Kidney (tissue), 14 donors: ENCODE measurements around the gene PTGES3. TPM values are rescaled to one million over a fixed set of nuclear protein-coding genes. Genes with fewer than 3 reads are reported as not detected.
"Not testable (repeated sequence)": the region's sequence is repeated elsewhere in the genome, so short reads cannot be mapped to it uniquely, and the experiment has no call there.

ENCODE experiments used
- DNase-seq, 5 donors: peaks; one replicate each; pipeline ENCODE4 v3.0.0-alpha.2; 2013 to 2020
- FAIRE-seq: peaks from 2 replicates; lab custom pipeline; 2012; peaks lifted over from hg19 to GRCh38; lab: Jason Lieb, UNC
- H3K27ac ChIP-seq, 2 donors: one replicate each; pipeline ENCODE4 v1.7.0; 2013; ENCODE audit warnings: low read depth in 2 of 2, low read length in 2 of 2, inconsistent platforms in 1 of 2
- H3K27me3 ChIP-seq: one replicate; pipeline ENCODE4 v1.7.1; 2013; ENCODE audit warnings: low read length, inconsistent platforms; ENCODE audit not compliant: control insufficient read depth, insufficient read depth
- H3K36me3 ChIP-seq, 3 donors: one replicate each; pipeline versions ENCODE4 v1.7.0 to v1.7.1; 2013; ENCODE audit warnings: low read length in 3 of 3, control low read depth in 1 of 3, inconsistent platforms in 1 of 3; ENCODE audit not compliant: insufficient read depth in 3 of 3, control insufficient read depth in 2 of 3
- H3K4me1 ChIP-seq, 3 donors: one replicate each; pipeline versions ENCODE4 v1.7.0 to v1.7.1; 2013; ENCODE audit warnings: low read length in 3 of 3, inconsistent platforms in 1 of 3, low read depth in 1 of 3; ENCODE audit not compliant: control insufficient read depth in 2 of 3, insufficient read depth in 2 of 3
- H3K4me3 ChIP-seq, 3 donors: one replicate each; pipeline versions ENCODE4 v1.7.0 to v1.8.1; 2013; ENCODE audit warnings: low read length in 3 of 3, control low read depth in 1 of 3, inconsistent platforms in 1 of 3
- H3K9ac ChIP-seq, 3 donors: one replicate each; pipeline versions ENCODE4 v1.7.0 to v1.7.1; 2013; ENCODE audit warnings: low read length in 3 of 3, control low read depth in 1 of 3, inconsistent platforms in 1 of 3
- H3K9me3 ChIP-seq, 3 donors: one replicate each; pipeline versions ENCODE4 v1.7.0 to v1.7.1; 2013; ENCODE audit warnings: low read length in 3 of 3, control low read depth in 1 of 3, inconsistent platforms in 1 of 3; ENCODE audit not compliant: control insufficient read depth in 2 of 3, insufficient read depth in 1 of 3
- CTCF ChIP-seq: IDR thresholded peaks from 3 replicates; pipeline ENCODE4 v1.5.1; 2012; ENCODE audit warnings: mild to moderate bottlenecking, moderate library complexity, borderline replicate concordance; ENCODE audit not compliant: insufficient read depth; ENCODE audit errors: extremely low read depth
- intact Hi-C: fragments of 100-400 bp; cut with DNase I; formaldehyde crosslinking; loops from one replicate; pipeline ENCODE4 v1.11.1; 2022
- polyA plus RNA-seq: library from polyadenylated mRNA; stranded (reverse); fragments of 350-450 nt; fragmentation: Illumina TruSeq; extraction: RNeasy Lipid Tissue Mini Kit (QIAGEN cat#74804); gene quantifications from one replicate; pipeline ENCODE4 v1.2.3, GENCODE V29; 2014; ENCODE audit warnings: low read depth, low replicate concordance; ENCODE audit not compliant: insufficient read depth
- total RNA-seq: library from RNA; stranded (reverse); fragmentation: NEBNext Ultra II Directional; extraction: Animal tissue kit (Norgen Biotek cat#: 25700); gene quantifications from one replicate; pipeline ENCODE4 v1.2.1, GENCODE V29; 2021
- donor health status: control.
- donor health status: control.
- donor health status: control.
- donor health status: control.
- donor health status: control.
- donor health status: DM: yes; HTN: yes; CAD: no.
- donor health status: Normal renal cell carcinoma (clear cell type).

PTGES3 gene
- total and polyA plus RNA-seq, 2 donors from 2014 or later, result 186 to 207 TPM

DNA sequence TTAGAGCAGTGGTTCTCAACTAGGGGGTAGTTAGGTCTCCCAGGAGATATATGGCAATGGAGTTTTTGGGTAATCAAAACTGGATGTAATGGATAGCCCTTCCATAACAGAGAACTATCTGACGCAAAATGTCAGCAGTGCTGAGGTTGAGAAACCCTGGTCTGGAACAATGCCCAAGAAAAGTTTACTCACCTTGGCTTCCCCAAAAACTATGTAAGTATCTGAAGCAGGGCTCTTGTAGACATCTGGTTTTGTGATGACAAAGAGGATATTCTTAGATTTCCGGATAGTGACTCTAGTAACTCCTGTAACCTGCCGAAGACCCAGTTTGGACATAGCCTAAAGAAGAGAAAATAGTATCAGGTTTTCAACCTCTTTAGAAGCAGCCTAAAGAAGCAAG lies 25.3 kb upstream of the PTGES3 start:
- Histone ChIP-seq H3K36me3 (peaks cover 14 to 33% (median 25%) of the 10 kb centered on the region in 3 donors), H3K27ac (no peak overlapping the region), H3K27me3 (no peaks in the 10 kb centered on the region), H3K4me1 (no peaks in the 10 kb centered on the region), H3K9me3 (no peaks in the 10 kb centered on the region), H3K9ac (no peak overlapping the region), H3K4me3 (no peak overlapping the region)
- TF ChIP-seq CTCF, result no peak
- FAIRE-seq (no peak), DNase-seq (no peak)
- intact Hi-C loops, result no loop called here

GRCh38 chr12:56709759-56710376 lies 21.8 kb upstream of the PTGES3 start:
- H3K9ac ChIP-seq, result no peak overlapping the region
- intact Hi-C loops, result no loop called here
- no peaks in the 10 kb centered on the region for H3K9me3 ChIP-seq
- no peaks in the 10 kb centered on the region for H3K4me1 ChIP-seq
- TF ChIP-seq CTCF, result no peak
- no peaks in the 10 kb centered on the region for H3K27me3 ChIP-seq
- no peak overlapping the region for H3K27ac ChIP-seq
- H3K4me3 ChIP-seq, result no peak overlapping the region
- FAIRE-seq (no peak), DNase-seq (no peak)
- peaks cover 14 to 32% (median 25%) of the 10 kb centered on the region in 3 donors for H3K36me3 ChIP-seq

DNA sequence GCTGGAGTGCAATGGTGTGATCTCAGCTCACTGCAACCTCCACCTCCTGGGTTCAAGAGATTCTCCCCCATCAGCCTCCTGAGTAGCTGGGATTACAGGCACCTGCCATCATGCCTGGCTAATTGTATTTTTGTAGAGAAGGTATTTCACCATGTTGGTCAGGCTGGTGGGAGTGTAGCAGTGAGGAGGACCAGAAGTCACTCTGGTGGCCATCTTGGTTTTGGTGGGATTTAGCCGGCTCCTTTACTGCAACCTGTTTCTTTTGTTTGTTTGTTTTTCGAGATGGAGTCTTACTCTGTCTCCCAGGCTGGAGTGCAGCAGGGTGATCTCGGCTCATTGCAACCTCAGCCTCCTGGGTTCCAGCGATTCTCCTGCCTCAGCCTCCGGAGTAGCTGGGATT lies 16.4 kb upstream of the PTGES3 start:
- FAIRE-seq, intact Hi-C loops, H3K27me3 ChIP-seq, H3K9ac ChIP-seq, H3K4me3 ChIP-seq, DNase-seq, H3K27ac ChIP-seq, H3K9me3 ChIP-seq, H3K4me1 ChIP-seq, H3K36me3 ChIP-seq: not testable (repeated sequence)

GRCh38 chr12:56699020-56699661 lies 11.1 kb upstream of the PTGES3 start:
- DNase-seq (no peak), FAIRE-seq (no peak)
- intact Hi-C loops, result no loop called here
- no peak for TF ChIP-seq CTCF
- H3K36me3 ChIP-seq, result no peaks in the 10 kb centered on the region
- H3K4me1 ChIP-seq, result no peaks in the 10 kb centered on the region
- no peaks in the 10 kb centered on the region for H3K9me3 ChIP-seq
- H3K4me3 ChIP-seq, result no peak overlapping the region
- no peak overlapping the region for H3K9ac ChIP-seq
- no peak overlapping the region for H3K27ac ChIP-seq
- H3K27me3 ChIP-seq, result no peaks in the 10 kb centered on the region
